Measurements from ENCODE around the gene MAN2A2. TPM values are rescaled to one million over a fixed set of nuclear protein-coding genes. Genes with fewer than 3 reads are reported as not detected.

Gene MAN2A2
- total and polyA plus RNA-seq, 2 of the 8 experiments (the other 6 are each of a cell fraction or from before 2014, with no cell fraction given), result 23.1 to 29.7 TPM

- Histone ChIP-seq H3K79me1 (ENCODE audit: low read depth, low read length) (no peaks in the 10 kb centered on the region), H4K91ac (replicated peaks; ENCODE audit: insufficient read length, low read length) (no peak overlapping the region), H3K36me3 (ENCODE audit: control insufficient read depth in 2 of 4, insufficient read depth in 4 of 4, low read length in 3 of 4) (no peaks in the 10 kb centered on the region), H2AK5ac (ENCODE audit: low read depth, low read length) (0 out of 2 replicates have a peak overlapping the region, but pooled peaks have one; percentile 2), H4K5ac (ENCODE audit: insufficient read length, low read depth, low read length) (no peak overlapping the region), H2BK12ac (ENCODE audit: low read depth, low read length) (no peak overlapping the region), H3K56ac (replicated peaks; ENCODE audit: insufficient read length, low read depth, low read length) (no peak overlapping the region), H3K14ac (ENCODE audit: insufficient read length) (no peak overlapping the region), H3K4ac (replicated peaks; ENCODE audit: insufficient read length, low read depth, low read length) (no peak overlapping the region), H3K18ac (ENCODE audit: extremely low read depth, low read length) (no peak overlapping the region), H3K4me1 (replicated peaks in 1 of 4; ENCODE audit: control insufficient read depth in 3 of 4, insufficient read depth in 4 of 4, low read length in 3 of 4) (peaks cover 12 to 23% (median 14%) of the 10 kb centered on the region in 4 experiments), H2BK15ac (ENCODE audit: low read length) (no peak overlapping the region), H2BK120ac (replicated peaks; ENCODE audit: low read depth, low read length) (no peak overlapping the region), H2BK20ac (ENCODE audit: low read length) (0 out of 2 replicates have a peak overlapping the region, but pooled peaks have one; percentile 7), H3K23ac (ENCODE audit: insufficient read length) (no peak overlapping the region), H3K27me3 (replicated peaks in 1 of 4; ENCODE audit: control insufficient read depth in 3 of 4, extremely low read depth in 1 of 4, insufficient read depth in 3 of 4, low read length in 3 of 4) (no peaks in the 10 kb centered on the region), H3K4me2 (ENCODE audit: insufficient read depth in 1 of 2, low read depth in 2 of 2, low read length in 2 of 2) (no peak overlapping the region), H3K4me3 (ENCODE audit: extremely low read depth in 1 of 4, insufficient read depth in 2 of 4, low read depth in 3 of 4, low read length in 4 of 4) (no peak overlapping the region), H3K9ac (replicated peaks in 1 of 4; ENCODE audit: extremely low read depth in 1 of 4, low read depth in 3 of 4, low read length in 3 of 4) (no peak overlapping the region), H2BK5ac (ENCODE audit: low read depth, low read length) (no peak overlapping the region), H2AFZ (ENCODE audit: low read length) (no peak overlapping the region), H3K27ac (ENCODE audit: low read depth, low read length) (no peak overlapping the region), H3K79me2 (ENCODE audit: control insufficient read depth in 1 of 2, insufficient read depth in 2 of 2, low read length in 2 of 2) (no peaks in the 10 kb centered on the region), H4K20me1 (replicated peaks in 1 of 2; ENCODE audit: control insufficient read depth in 1 of 2, insufficient read depth in 2 of 2, low read length in 2 of 2) (no peaks in the 10 kb centered on the region), H3K23me2 (ENCODE audit: low read depth, low read length) (peaks cover 4% of the 10 kb centered on the region; the same call in 1 of the 2 replicates), H4K8ac (ENCODE audit: extremely low read depth, insufficient read depth, low read length) (no peak overlapping the region), H3K9me3 (ENCODE audit: insufficient read depth in 2 of 2, low read depth in 1 of 2, low read length in 1 of 2) (no peaks in the 10 kb centered on the region)
- ChIA-PET POLR2A (ENCODE audit: partially characterized antibody) (no interaction called here), CTCF (ENCODE audit: partially characterized antibody) (no interaction called here)
- whole genome bisulfite sequencing, 2 experiments (ENCODE audit: extremely low coverage in 1 of 2, insufficient coverage in 1 of 2, insufficient read length in 1 of 2, insufficient replicate concordance in 2 of 2, low coverage in 1 of 2, low lambda C conversion rate in 2 of 2, missing lambda C conversion rate in 1 of 2), result 90% methylated on average over 16 of the region's 16 CpGs; no CpG with 5 or more reads in 1 of the 2 experiments
- no peak for TF ChIP-seq JUN (IDR thresholded peaks at IDR 0.05; ENCODE audit: low read depth, low read length)
- TF ChIP-seq TEAD4 (IDR thresholded peaks at IDR 0.05; ENCODE audit: low read depth, low read length), result no peak
- TF ChIP-seq USF2 (IDR thresholded peaks at IDR 0.05; ENCODE audit: low read length), result no peak
- no peak for TF ChIP-seq MAFK (IDR thresholded peaks at IDR 0.05; ENCODE audit: low read depth, low read length)
- FAIRE-seq (no peak), DNase-seq (ENCODE audit: low read depth in 1 of 2, low spot score in 2 of 2) (no peak)
Observed at GRCh38 chr15:90866161-90866715, 36.9 kb upstream of the MAN2A2 start.
